Dedifferentiated amniotic fluid mesenchymal stem cell (primary cell): ENCODE results near the gene VTN.

ENCODE experiments used
- DNase-seq: peaks from one replicate; pipeline ENCODE4 v3.0.0-alpha.2; 2016; ENCODE audit errors: extremely low spot score

VTN gene

DNA sequence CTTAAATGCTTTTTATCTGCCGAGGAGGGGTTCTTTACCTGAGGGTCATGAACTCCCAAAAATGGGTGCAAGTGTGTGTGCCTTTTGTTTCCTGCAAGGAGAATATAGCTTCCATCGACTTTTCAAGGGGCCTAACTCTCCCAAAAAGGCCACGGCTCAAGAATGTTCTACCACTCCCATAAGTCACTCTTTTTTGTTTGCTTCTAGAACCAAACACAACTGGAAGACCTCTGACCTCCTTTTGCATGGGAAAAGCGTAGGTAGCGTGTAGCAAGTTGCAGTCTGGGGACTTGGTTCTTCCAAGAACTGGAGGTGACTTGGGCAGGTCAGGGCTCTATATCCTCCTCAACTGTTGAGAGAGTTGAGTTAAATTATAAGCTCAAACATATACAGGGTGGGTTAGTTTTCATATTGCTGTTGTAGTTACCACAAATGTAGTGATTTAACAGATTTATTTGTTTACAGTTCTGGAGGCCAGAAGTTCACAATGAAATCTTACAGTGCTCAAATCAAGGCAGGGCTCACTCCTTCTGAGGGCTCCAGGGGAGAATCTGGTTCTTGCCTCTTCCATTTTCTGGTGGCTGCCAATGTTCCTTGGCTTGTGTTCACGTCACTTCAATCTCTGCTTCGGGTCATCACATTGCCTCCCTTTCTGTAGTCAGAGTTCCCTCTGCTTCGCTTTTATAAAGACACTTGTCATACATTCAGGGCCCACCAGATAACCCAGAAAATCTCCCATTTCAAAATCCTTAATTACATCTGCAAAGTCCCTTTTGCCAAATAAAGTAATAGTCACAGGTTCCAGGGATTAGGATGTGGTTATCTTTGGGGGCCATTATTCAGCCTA, 49.7 kb downstream of the VTN start:
- DNase-seq: no peak

DNA sequence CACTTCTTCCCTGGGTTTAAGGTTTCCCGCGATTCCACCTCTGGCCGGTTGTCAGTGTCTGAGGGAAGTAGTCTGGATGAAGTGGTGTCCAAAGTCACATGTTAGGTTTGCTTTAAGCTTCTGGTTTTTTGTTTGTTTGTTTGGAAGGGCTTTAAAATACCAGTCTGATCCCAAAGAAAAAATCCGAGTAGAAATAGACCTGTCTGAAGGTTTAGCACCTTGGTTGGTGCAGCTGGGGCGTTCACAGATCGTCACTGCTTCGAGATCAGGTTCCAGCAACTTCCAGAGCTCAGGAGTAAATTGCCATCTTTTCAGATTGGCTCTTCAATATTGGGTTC, 50.5 kb downstream of the VTN start:
- no peak for DNase-seq

GRCh38 chr17:28318759-28319597, 51.1 kb downstream of the VTN start, which contains the start of gene TMEM97:
TSS of gene TMEM97 (plus strand) at chr17:28319200. CDS start at chr17:28319240, 40 bp downstream.
- DNase-seq: peak; percentile 97

- DNase-seq: no peak
Observed at GRCh38 chr17:28317966-28318758, 51.9 kb downstream of the VTN start.
